CD4-positive, alpha-beta T cell treated with Interferon alpha-2 for 1 hour (primary cell): ENCODE data around the gene POLR3K.

ENCODE experiments used
- DNase-seq, 2 donors: peaks; one replicate each; pipeline ENCODE4 v3.0.0-alpha.2; 2020 to 2022

Gene POLR3K

DNA sequence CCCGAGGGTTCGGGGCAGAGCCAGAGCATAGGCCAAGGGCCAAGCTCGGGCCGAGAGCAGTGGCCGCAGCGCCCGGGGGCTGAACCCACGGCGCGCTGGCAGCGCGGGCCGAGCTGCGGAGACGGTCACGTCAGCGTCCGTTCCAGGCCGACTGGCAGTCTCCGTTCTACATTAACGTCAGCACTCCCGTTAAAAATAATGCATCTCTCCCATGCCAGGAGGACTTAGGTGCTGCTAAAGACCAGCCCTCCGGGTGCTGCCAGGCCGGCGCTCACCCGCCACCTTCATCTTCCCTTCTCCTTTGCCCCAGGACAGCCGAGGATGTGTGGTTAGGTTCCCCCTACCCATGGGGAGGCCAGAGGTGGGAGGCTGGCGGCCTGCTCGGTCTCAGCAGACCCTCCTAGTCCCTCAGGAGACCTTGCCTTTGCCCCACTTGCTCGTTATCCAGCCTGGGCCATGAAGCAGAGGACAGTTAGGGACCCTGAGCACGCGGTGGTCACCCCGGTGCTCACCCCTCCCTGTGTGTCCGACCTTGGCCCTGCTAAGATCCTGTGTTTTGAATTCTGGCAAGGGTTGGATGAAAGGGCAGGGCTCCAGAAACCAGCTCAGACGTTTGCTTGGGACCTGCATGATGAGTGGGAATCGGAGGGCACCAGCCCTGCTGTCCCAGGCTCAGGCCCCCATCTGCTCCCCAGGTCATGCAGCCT lies 25.2 kb upstream of the POLR3K start:
- DNase-seq, result no peak

DNA sequence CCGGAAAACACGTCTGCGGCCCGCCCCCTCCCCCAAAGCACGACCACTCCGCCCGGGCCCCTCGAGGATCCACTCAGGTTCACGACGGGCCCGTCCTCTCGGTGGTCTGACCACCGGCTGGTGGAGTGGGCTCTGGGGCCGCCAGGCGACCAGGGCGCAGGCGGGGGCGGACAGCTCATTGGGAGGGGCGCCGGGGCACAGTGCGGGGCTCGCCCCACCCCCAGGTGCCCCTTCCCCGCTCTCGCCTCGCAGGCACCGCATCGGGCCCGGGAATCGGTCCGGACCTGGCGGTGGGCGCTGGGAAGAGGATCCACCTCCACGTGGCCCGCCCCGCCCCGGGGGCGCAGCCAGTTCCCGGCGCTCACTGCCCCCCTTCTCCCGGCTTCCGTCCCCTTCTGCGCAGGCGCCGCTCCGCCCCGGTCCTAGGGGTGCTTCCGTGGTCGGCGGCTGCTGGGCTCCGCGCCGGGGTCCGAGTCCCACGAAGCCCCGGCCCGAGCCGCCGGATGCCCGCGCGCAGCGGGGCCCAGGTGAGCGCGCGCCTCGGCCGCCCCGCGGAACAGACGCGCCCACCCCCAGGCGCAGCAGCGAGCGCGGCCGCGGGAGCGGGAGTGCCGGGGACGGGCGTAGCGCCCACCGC lies 24.5 kb upstream of the POLR3K start, which contains the start of gene MPG:
Gene MPG, plus strand, starts transcription at position 419 of the 637 bp plus-strand sequence. Its CDS starts 85 bp downstream, at position 504.
- peak; percentile 78 to 86 for DNase-seq

- peak in 1 of 2 donors; percentile 23 for DNase-seq
Measured at GRCh38 chr16:77273-77806, 23.9 kb upstream of the POLR3K start.

DNA sequence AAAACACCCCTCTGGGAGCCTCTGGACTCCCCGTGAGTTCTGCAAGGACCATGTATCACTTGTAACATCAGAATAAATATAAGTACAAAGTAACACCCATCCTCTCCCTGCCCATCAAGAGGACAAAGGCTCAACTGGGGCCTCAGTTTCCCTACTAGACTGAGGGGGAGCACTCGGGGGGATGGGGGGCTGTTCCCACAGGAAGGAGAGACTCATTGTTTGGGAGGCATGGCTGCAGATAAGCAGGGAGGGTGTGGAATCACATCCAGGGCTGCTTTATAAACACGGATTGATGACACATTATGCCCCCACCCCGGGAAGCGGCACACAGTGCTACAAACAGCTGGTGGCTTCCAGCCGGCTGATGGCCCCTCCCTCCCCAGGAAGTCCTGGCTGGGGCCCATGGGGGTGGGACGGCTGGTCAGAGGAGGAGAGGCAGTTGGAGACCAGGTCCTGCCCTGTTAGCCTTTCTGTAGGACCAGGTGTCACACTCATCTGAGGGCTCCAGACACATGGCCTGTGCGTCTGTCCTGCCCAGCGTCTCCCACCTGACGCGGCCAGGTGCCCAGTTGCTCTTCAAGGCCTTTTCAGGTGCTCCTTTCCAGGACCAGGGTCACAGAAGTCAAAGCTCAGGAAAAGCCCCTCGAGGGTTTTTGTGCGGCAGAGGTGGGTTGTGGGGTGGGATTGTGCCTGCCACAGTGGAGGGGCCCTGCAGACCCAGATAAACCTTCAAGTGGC lies 23.3 kb upstream of the POLR3K start:
- no peak for DNase-seq

DNA sequence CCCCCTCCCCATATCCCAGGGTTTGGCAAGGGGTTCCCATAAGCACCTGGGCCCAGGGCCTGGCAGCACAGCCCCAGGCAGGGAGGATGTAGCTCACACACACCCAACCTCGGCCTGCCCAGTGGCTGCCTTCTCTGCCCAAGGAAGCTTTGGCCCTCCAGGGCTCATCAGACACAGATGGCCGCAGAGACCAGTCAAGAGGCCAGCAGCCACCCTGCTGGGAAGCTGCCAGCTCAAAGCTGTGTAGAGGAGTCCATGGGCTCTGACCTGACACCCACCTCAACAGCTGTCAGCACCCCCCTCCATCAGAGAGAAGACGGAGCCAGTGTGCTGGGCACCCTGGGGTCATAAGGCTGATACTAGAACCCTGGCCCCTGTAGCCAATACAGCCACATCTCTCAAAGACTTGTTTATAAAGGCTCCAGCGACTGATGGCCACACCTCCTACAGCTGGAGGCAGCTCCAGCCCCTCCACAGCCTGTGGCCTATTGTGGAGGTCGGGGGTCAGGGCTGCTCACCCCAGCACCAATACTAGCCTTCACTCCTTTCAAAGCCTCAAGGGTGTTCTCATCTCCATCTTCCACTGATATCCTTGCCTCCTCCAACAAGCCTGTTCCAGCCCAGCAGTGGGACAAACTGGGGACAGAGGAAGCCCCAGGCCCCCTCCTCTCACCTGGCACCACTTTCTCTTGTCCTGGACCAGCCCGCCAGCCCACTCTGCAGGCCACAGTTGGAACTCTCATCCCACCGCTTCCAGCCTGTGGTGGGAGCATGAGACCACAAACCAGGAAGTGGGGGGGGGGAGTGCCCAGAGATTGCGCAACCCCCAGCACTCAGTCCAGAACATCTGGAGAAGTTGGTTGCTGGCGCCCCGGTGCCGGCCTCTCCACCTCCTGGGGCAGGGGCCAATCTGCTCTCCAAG lies 22.4 kb upstream of the POLR3K start:
- DNase-seq, result peak; percentile 18 to 20

- no peak for DNase-seq
Measured at GRCh38 chr16:74747-75334, 21.4 kb upstream of the POLR3K start.

DNA sequence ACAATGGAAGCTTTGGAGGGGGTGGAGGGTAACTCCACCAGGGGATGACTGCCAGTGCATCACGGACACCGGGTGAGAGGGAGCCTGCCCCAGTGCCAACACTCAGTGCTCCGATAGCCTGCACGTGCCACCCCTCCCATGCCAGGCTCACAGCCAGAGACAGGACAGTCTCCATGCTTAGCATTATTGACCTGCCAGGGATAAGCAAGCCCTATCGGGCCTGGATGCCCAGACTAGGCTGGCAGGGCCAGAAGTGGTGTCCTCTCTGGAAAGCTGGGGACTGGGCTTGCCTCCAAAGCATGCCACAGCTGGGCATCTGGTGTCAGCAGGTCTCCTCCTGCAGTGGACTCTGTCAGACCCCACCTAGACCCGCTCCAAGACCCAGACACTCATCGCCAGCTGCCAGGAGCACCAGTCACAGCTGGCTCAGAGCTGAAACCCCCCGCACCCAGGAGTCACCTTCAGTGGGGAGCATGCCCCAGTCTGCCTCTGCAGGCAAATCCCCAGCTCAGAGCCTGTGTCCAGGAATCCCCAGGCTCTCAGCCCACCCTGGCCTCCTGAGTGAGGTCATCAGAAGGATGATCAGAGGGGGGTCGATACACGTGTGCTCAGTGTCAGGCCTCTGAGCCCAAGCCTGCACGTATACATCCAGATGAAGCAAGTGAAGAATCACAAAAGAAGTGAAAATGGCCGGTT lies 20.8 kb upstream of the POLR3K start:
- no peak for DNase-seq

- no peak for DNase-seq
Measured at GRCh38 chr16:72561-73548, 19.4 kb upstream of the POLR3K start, which contains the start of gene RHBDF1. Gene RHBDF1, minus strand, starts transcription at chr16:72631. Its CDS starts 7,616 bp downstream, at chr16:65015.

- no peak for DNase-seq
Measured at GRCh38 chr16:71540-72401, 18.4 kb upstream of the POLR3K start.

GRCh38 chr16:71210-71539 lies 17.8 kb upstream of the POLR3K start:
- no peak for DNase-seq

DNA sequence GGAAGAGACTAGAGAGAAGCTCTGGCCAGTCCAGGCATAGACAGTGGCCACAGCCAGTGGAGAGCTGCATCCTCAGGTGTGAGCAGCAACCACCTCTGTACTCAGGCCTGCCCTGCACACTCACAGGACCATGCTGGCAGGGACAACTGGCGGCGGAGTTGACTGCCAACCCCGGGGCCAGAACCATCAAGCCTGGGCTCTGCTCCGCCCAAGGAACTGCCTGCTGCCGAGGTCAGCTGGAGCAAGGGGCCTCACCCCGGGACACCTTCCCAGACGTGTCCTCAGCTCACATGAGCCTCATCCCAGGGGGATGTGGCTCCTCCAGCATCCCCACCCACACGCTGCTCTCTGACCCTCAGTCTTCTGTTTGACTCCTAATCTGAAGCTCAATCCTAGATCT lies 15.8 kb upstream of the POLR3K start:
- no peak for DNase-seq

- DNase-seq, result no peak
Measured at GRCh38 chr16:67884-68789, 14.7 kb upstream of the POLR3K start.

GRCh38 chr16:67183-67791 lies 13.9 kb upstream of the POLR3K start:
- no peak for DNase-seq

GRCh38 chr16:66309-67182 lies 13.1 kb upstream of the POLR3K start:
- DNase-seq, result no peak

DNA sequence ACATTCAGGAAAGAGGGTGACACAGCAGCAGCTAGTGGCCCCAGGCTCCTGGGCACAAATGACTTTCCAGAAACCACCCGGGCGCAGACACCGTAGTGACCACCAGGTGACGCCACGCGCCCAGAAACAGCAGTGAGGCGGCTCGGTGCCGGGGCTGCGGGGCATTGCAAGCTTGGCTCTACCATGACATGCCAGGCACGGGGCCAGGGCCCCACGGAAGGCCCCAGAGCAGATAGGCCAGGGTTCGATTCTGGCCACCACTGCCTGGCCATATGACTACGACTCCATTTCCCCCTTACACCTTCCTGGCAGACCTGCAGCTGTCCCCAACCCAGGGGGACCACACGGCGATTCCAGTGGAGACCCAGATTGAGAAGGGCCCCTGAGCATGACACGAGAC lies 12.3 kb upstream of the POLR3K start:
- DNase-seq, result peak; percentile 78 to 84

DNA sequence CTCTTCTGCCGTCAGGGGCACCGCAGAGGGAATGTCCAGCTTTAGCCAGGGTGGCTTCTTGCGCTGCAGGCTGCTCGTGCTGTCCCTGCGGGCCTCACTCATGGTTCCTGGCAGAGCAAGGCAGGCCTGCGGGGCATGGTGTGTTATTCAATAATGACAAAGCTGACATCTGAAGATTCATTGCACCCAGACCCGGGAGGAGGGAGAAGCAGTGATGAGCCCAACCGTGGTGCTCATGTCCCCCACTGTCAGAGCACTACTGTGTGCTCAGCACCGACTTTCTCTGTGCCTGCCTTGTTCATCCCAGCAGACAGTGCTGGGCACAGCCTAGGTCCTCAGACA lies 11.5 kb upstream of the POLR3K start:
- no peak for DNase-seq
